Stimulated activated CD4-positive, alpha-beta T cell treated with anti-CD3 and anti-CD28 coated beads, Interleukin-1b, Interleukin-23, amount 100 ng/mL, for 1 hour (primary cell): ENCODE measurements around the gene NSD2.
A peak's percentile ranks its signal among the peaks of the same experiment; 100 is the strongest.
"Not testable (repeated sequence)": the region's sequence is repeated elsewhere in the genome, so short reads cannot be mapped to it uniquely, and the experiment has no call there.

Experiments used
- DNase-seq, 2 donors: peaks; one replicate each; pipeline ENCODE4 v3.0.0-alpha.2; 2020; ENCODE audit warnings: low read depth in 2 of 2

NSD2 gene

GRCh38 chr4:1899149-1900086, 28.2 kb downstream of the NSD2 start:
- peak; percentile 45 to 52 for DNase-seq

GRCh38 chr4:1900087-1900433, 28.9 kb downstream of the NSD2 start:
- DNase-seq: no peak

- no peak for DNase-seq
Measured at GRCh38 chr4:1900624-1901023, 29.4 kb downstream of the NSD2 start.

- DNase-seq: no peak
Measured at GRCh38 chr4:1901127-1901526, 29.9 kb downstream of the NSD2 start.

GRCh38 chr4:1902243-1902642, 31.1 kb downstream of the NSD2 start:
- no peak for DNase-seq

- DNase-seq: no peak
Measured at GRCh38 chr4:1903035-1903434, 31.8 kb downstream of the NSD2 start.

GRCh38 chr4:1904042-1904441, 32.8 kb downstream of the NSD2 start:
- DNase-seq: no peak

- no peak for DNase-seq
Measured at GRCh38 chr4:1907848-1908525, 36.8 kb downstream of the NSD2 start.

GRCh38 chr4:1909696-1910095, 38.5 kb downstream of the NSD2 start:
- DNase-seq: not testable (repeated sequence)

GRCh38 chr4:1910643-1911042, 39.5 kb downstream of the NSD2 start:
- DNase-seq: peak in 1 of 2 donors; percentile 13

- not testable (repeated sequence) for DNase-seq
Measured at GRCh38 chr4:1911316-1911715, 40.1 kb downstream of the NSD2 start.

GRCh38 chr4:1922821-1923220, 51.6 kb downstream of the NSD2 start:
- no peak for DNase-seq

- DNase-seq: no peak
Measured at GRCh38 chr4:1927675-1928074, 56.5 kb downstream of the NSD2 start.

GRCh38 chr4:1928356-1929239, 57.4 kb downstream of the NSD2 start:
- no peak for DNase-seq

- no peak for DNase-seq
Measured at GRCh38 chr4:1932736-1933135, 61.5 kb downstream of the NSD2 start.

GRCh38 chr4:1933700-1934099, 62.5 kb downstream of the NSD2 start:
- DNase-seq: no peak

GRCh38 chr4:1937550-1937949, 66.4 kb downstream of the NSD2 start:
- no peak for DNase-seq

- DNase-seq: no peak
Measured at GRCh38 chr4:1938027-1938426, 66.8 kb downstream of the NSD2 start.

- no peak for DNase-seq
Measured at GRCh38 chr4:1939664-1940509, 68.7 kb downstream of the NSD2 start.

- DNase-seq: no peak
Measured at GRCh38 chr4:1940566-1940965, 69.4 kb downstream of the NSD2 start.

- no peak for DNase-seq
Measured at GRCh38 chr4:1943928-1944327, 72.7 kb downstream of the NSD2 start.
